GM12864 (cell line): ENCODE results near the gene NOP53.
"Not testable (repeated sequence)": the region's sequence is repeated elsewhere in the genome, so short reads cannot be mapped to it uniquely, and the experiment has no call there.

Experiments used
- DNase-seq: peaks from one replicate; pipeline ENCODE4 v3.0.0-alpha.2; 2011; ENCODE audit warnings: low read depth
- H3K4me3 ChIP-seq: 2 replicates; pipeline ENCODE4 v1.5.1; 2011; ENCODE audit warnings: mild to moderate bottlenecking, low read depth, low read length, control low read depth
- CTCF ChIP-seq: IDR thresholded peaks from 2 replicates; pipeline ENCODE4 v1.5.1; 2011; ENCODE audit warnings: low read depth, mild to moderate bottlenecking, moderate library complexity, low read length, control low read depth, inconsistent platforms; ENCODE audit errors: missing control alignments

NOP53 gene

GRCh38 chr19:47720669-47721422 is 24.5 kb upstream of the NOP53 start:
- no peak overlapping the region for H3K4me3 ChIP-seq
- no peak for DNase-seq
- TF ChIP-seq CTCF: no peak

GRCh38 chr19:47723581-47723940 is 21.8 kb upstream of the NOP53 start:
- no peak for TF ChIP-seq CTCF
- no peak overlapping the region for H3K4me3 ChIP-seq
- DNase-seq: no peak

GRCh38 chr19:47725759-47726401 is 19.5 kb upstream of the NOP53 start:
- DNase-seq: no peak
- no peak overlapping the region for H3K4me3 ChIP-seq
- TF ChIP-seq CTCF: no peak

- no peak for DNase-seq
- TF ChIP-seq CTCF: no peak
- no peak overlapping the region for H3K4me3 ChIP-seq
Observed at GRCh38 chr19:47726467-47726866, 18.9 kb upstream of the NOP53 start.

- not testable (repeated sequence) for DNase-seq, H3K4me3 ChIP-seq
Observed at GRCh38 chr19:47728295-47728694, 17.1 kb upstream of the NOP53 start.

- H3K4me3 ChIP-seq: no peak overlapping the region
- TF ChIP-seq CTCF: no peak
- no peak for DNase-seq
Observed at GRCh38 chr19:47729468-47729798, 15.9 kb upstream of the NOP53 start.

GRCh38 chr19:47729799-47730520 is 15.4 kb upstream of the NOP53 start:
- no peak for DNase-seq
- TF ChIP-seq CTCF: no peak
- H3K4me3 ChIP-seq: no peak overlapping the region
